ENCODE results near the gene BTBD2. TPM values are rescaled to one million over a fixed set of nuclear protein-coding genes. Genes with fewer than 3 reads are reported as not detected.

Gene BTBD2
- total RNA-seq, 1 experiment from 2014 or later: 81.0 TPM

DNA sequence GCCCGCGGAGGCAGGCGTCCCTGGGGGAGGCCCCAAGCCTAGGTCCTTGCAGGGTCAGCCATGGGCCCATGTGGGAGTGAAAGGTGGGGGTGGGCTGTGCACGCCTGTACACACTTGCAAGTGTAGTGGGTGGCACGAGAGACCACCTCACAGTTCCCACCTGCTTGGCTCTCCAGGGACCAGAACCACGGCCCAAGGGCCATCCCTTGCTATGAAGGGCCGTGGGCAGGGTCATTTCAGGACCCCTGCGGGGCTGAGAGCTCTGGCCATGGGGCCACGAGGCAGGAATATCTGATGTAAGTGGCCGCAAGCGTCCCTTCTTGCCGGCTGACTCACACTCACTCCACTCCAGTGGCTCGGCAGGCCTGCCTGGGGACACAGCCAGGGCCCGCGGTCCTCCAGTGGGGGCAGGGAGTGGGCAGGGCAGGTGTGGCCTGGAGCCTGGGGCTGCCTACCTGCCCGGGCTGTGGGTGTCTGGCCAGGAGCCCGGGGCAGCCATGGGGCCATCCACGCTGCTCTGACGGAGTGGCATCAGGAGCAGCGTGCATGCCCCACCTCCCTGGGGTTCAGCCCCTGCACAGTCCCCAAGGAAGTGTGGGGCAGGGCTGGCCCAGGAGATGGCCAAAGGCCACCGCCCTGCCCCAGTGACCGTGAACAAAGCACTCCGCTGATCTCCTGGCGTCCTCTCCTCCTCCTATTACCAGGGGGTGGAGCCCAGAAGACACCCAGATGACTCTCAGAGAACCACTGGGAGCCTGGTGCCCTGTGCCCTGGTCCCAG is 44.1 kb upstream of the BTBD2 start:
- Histone ChIP-seq H3K79me2 (ENCODE audit: low read depth) (0 out of 2 replicates have a peak, but pooled peaks cover 6% of the 10 kb centered on the region), H3K9me2 (ENCODE audit: insufficient read depth) (no peaks in the 10 kb centered on the region), H3F3A (ENCODE audit: insufficient read depth, low read depth) (peaks cover 17% of the 10 kb centered on the region; the same call in 1 of the 2 replicates), H3K27me3 (ENCODE audit: insufficient read depth, low read depth) (no peaks in the 10 kb centered on the region), H3K36me3 (ENCODE audit: low read depth) (no peaks in the 10 kb centered on the region), H4K20me1 (ENCODE audit: insufficient read depth) (no peaks in the 10 kb centered on the region), H3K9me3 (ENCODE audit: insufficient read depth, low read depth) (no peaks in the 10 kb centered on the region), H2AFZ (no peak overlapping the region), H3K4me1 (replicated peaks; ENCODE audit: insufficient read depth) (peaks cover 36% of the 10 kb centered on the region), H3K27ac (peak overlapping the region; percentile 100), H3K4me2 (peak overlapping the region; percentile 80), H3K4me3 (peak overlapping the region; percentile 73; the same call in 1 of the 2 replicates)
- ChIA-PET CTCF (no interaction called here), POLR2A (ENCODE audit: unreplicated experiment) (interaction anchor here (0.7 kb wide), 1 partner anchor 31 kb away, joined by 3 read pairs; no protein-coding TSS in a partner anchor)
- DNase-seq: peak; percentile 81 to 94
- intact Hi-C loops (cut with micrococcal nuclease; ENCODE audit: unreplicated experiment): loop anchor here (2.0 kb wide), 2 partner anchors 31 to 41 kb away; no protein-coding TSS in a partner anchor
- TF ChIP-seq, protein P1, sequence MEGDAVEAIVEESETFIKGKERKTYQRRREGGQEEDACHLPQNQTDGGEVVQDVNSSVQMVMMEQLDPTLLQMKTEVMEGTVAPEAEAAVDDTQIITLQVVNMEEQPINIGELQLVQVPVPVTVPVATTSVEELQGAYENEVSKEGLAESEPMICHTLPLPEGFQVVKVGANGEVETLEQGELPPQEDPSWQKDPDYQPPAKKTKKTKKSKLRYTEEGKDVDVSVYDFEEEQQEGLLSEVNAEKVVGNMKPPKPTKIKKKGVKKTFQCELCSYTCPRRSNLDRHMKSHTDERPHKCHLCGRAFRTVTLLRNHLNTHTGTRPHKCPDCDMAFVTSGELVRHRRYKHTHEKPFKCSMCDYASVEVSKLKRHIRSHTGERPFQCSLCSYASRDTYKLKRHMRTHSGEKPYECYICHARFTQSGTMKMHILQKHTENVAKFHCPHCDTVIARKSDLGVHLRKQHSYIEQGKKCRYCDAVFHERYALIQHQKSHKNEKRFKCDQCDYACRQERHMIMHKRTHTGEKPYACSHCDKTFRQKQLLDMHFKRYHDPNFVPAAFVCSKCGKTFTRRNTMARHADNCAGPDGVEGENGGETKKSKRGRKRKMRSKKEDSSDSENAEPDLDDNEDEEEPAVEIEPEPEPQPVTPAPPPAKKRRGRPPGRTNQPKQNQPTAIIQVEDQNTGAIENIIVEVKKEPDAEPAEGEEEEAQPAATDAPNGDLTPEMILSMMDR (conservative IDR thresholded peaks at IDR 0.05): no peak
- no peak for TF ChIP-seq EZH2 (IDR thresholded peaks at IDR 0.05; ENCODE audit: low read depth)
- TSS peak; percentile 51 for BruUV-seq (replicated peaks)

DNA sequence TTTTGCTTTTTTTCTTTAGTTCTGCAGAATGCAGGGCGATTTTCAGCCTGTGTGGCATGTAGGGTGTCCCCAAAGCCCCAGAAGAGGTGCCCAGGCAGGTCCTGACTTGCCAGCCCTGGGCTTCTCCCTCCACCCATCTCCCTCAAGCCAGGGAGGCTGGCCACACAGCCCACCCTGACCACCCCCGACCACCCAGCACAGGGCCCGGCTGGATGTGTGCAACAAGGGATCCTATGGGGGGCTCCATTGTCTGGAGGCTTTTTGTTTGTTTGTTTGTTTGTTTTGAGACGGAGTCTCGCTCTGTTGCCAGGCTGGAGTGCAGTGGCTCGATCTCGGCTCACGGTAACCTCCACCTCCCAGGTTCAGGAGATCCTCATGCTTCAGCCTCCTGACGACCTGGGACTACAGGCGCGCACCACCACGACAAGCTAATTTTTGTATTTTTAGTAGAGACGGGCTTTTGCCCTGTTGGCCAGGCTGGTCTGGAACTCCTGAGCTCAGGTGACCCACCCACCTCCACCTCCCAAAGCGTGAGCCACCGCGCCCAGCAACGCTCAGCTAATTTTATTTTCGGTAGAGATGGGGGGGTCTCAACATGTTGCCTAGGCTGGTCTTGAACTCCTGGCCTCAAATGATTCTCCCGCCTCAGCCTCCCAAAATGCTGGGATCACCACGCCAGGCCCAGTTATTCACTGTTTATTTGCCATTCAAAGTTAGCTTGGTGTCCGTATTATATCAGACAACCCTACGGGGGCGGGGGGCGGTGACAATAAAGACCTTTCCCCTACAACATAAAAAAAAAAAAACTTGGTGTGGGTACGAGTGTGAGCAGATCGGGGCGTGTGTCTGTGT is 43.3 kb upstream of the BTBD2 start:
- POLR2A ChIA-PET (ENCODE audit: unreplicated experiment): interaction anchor here (0.7 kb wide), 1 partner anchor 30 kb away, joined by 3 read pairs; no protein-coding TSS in a partner anchor
- peak overlapping the region; percentile 80 for H3K4me2 ChIP-seq
- CTCF ChIA-PET: no interaction called here

More for the DNA sequence above, 43.3 kb upstream of the BTBD2 start:
- Histone ChIP-seq H3K4me1 (replicated peaks; ENCODE audit: insufficient read depth) (peaks cover 37% of the 10 kb centered on the region), H3K27ac (peak overlapping the region; percentile 100), H2AFZ (no peak overlapping the region), H3K9me3 (ENCODE audit: insufficient read depth, low read depth) (no peaks in the 10 kb centered on the region), H4K20me1 (ENCODE audit: insufficient read depth) (no peaks in the 10 kb centered on the region), H3K27me3 (ENCODE audit: insufficient read depth, low read depth) (no peaks in the 10 kb centered on the region), H3F3A (ENCODE audit: insufficient read depth, low read depth) (peaks cover 17% of the 10 kb centered on the region; the same call in 1 of the 2 replicates), H3K36me3 (ENCODE audit: low read depth) (no peaks in the 10 kb centered on the region), H3K79me2 (ENCODE audit: low read depth) (0 out of 2 replicates have a peak, but pooled peaks cover 6% of the 10 kb centered on the region), H3K4me3 (peak overlapping the region; percentile 44; the same call in 1 of the 2 replicates), H3K9me2 (ENCODE audit: insufficient read depth) (no peaks in the 10 kb centered on the region)
- TF ChIP-seq, protein P1 (conservative IDR thresholded peaks at IDR 0.05): no peak
- TF ChIP-seq EZH2 (IDR thresholded peaks at IDR 0.05; ENCODE audit: low read depth): no peak
- BruUV-seq (replicated peaks): no TSS peak
- DNase-seq: no peak
- intact Hi-C loops (cut with micrococcal nuclease; ENCODE audit: unreplicated experiment): no loop called here
